Activated CD8-positive, alpha-beta T cell treated with anti-CD3 and anti-CD28 coated beads for 36 hours (primary cell): ENCODE data around the gene PDHX. TPM values are rescaled to one million over a fixed set of nuclear protein-coding genes. Genes with fewer than 3 reads are reported as not detected.
A peak's percentile ranks its signal among the peaks of the same experiment; 100 is the strongest.

Source experiments
- ATAC-seq: fragments of 200-7000 bp; cut with Tn5 transposase; one replicate; pipeline ENCODE4 v1.10.0; 2021; ENCODE audit warnings: mild to moderate bottlenecking, moderate library complexity
- CTCF ChIA-PET: fragments of 350-600 bp; sonication (Branson Sonifier 250); formaldehyde crosslinking; loops from one replicate; lab custom pipeline; 2021; ENCODE audit warnings: antibody characterized with exemption; lab: Charles Lee
- POLR2A ChIA-PET: fragments of 350-600 bp; sonication (Branson Sonifier 250); formaldehyde crosslinking; loops from one replicate; lab custom pipeline; 2021; ENCODE audit warnings: antibody characterized with exemption; lab: Charles Lee
- DNase-seq: peaks from one replicate; pipeline ENCODE4 v3.0.0-alpha.2; 2020
- H3K27ac Mint-ChIP-seq: one replicate; pipeline ENCODE4 v1.8.0; 2021; ENCODE audit warnings: mild to moderate bottlenecking, mixed read lengths
- H3K27me3 Mint-ChIP-seq: one replicate; pipeline ENCODE4 v1.8.0; 2021; ENCODE audit warnings: mixed read lengths
- H3K36me3 Mint-ChIP-seq: one replicate; pipeline ENCODE4 v1.8.0; 2021; ENCODE audit warnings: low read depth, mixed read lengths
- H3K4me1 Mint-ChIP-seq: one replicate; pipeline ENCODE4 v1.8.0; 2021; ENCODE audit warnings: low read depth, mixed read lengths
- H3K4me3 Mint-ChIP-seq: one replicate; pipeline ENCODE4 v1.8.0; 2021; ENCODE audit warnings: mild to moderate bottlenecking, moderate library complexity, mixed read lengths
- H3K9me3 Mint-ChIP-seq: one replicate; pipeline ENCODE4 v1.8.0; 2021; ENCODE audit warnings: mixed read lengths
- CTCF ChIP-seq: fragments of 200-600 bp; IDR thresholded peaks from one replicate; pipeline ENCODE4 v1.8.0; 2022; ENCODE audit warnings: antibody characterized with exemption, mild to moderate bottlenecking
- intact Hi-C: fragments of 100-400 bp; cut with micrococcal nuclease; formaldehyde crosslinking; loops from one replicate; pipeline ENCODE4 v1.10.0; 2022
- total RNA-seq, 2 experiments: library from RNA; stranded (reverse); gene quantifications; one replicate each; pipeline ENCODE4 v1.2.3, GENCODE V29; 2021

PDHX gene
- total RNA-seq, 2 experiments from 2014 or later: 37.1 to 37.4 TPM

DNA sequence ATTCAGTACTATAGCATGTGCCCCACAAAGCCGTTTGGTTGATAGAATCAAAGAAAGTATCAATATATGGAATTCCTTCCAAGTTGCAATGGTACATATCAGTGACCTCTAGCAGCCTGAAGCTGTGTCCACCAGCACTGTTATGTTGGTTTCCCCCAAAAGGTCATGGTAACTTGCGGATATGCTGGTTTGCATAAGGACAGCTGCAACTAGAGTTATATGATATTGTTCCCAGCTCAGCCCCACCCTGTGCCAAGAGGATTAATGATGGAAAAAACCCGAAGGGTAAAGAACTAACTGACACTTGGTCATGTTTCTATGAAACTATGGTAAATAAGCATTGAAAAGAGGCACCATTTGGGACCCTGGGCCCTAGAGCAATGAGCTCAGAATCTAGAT is 93.5 kb downstream of the PDHX start:
- intact Hi-C loops: loop anchor here (5.0 kb wide), 1 partner anchor 157 kb away; no protein-coding TSS in a partner anchor
- no peaks in the 10 kb centered on the region for H3K36me3 Mint-ChIP-seq
- no peak overlapping the region for H3K27ac Mint-ChIP-seq
- H3K4me3 Mint-ChIP-seq: no peak overlapping the region
- H3K27me3 Mint-ChIP-seq: no peaks in the 10 kb centered on the region
- CTCF ChIA-PET: interaction anchor here (0.8 to 2.0 kb wide), 4 partner anchors 12 to 165 kb away, joined by 3 to 6 read pairs (median 4); no protein-coding TSS in a partner anchor
- DNase-seq (no peak), ATAC-seq (no peak)
- no peak for TF ChIP-seq CTCF
- H3K4me1 Mint-ChIP-seq: peaks cover 69% of the 10 kb centered on the region
- H3K9me3 Mint-ChIP-seq: no peaks in the 10 kb centered on the region
- POLR2A ChIA-PET: interaction anchor here (0.6 to 1.3 kb wide), 3 partner anchors 129 to 168 kb away, joined by 3 read pairs; partner anchors contain the start of gene CD44

DNA sequence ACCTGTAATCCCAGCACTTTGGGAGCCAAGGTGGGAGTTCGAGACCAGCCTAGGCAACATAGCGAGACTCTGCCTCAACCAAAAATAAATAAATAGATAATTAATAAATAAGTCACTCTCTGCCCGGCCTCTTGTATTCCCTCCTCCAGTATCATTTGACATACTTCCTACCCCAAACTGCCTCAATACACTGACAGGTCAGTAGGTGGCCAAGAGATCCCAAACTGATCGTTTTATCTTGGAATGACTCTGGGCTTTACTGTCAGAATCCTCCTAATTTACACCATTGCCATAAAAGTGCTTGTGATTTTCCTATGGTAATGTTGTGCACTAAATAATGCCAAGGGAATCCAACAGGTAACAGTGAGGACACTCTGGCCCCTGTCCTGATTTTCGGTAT is 94.2 kb downstream of the PDHX start:
- Mint-ChIP-seq H3K4me3 (no peak overlapping the region), H3K9me3 (no peaks in the 10 kb centered on the region), H3K27me3 (no peaks in the 10 kb centered on the region), H3K4me1 (peaks cover 69% of the 10 kb centered on the region), H3K27ac (no peak overlapping the region), H3K36me3 (no peaks in the 10 kb centered on the region)
- CTCF ChIA-PET: interaction anchor here (0.8 to 2.0 kb wide), 5 partner anchors 13 to 381 kb away, joined by 3 to 6 read pairs (median 3); no protein-coding TSS in a partner anchor
- DNase-seq (no peak), ATAC-seq (no peak)
- intact Hi-C loops: loop anchor here (5.0 kb wide), 1 partner anchor 157 kb away; no protein-coding TSS in a partner anchor
- TF ChIP-seq CTCF: no peak
- POLR2A ChIA-PET: interaction anchor here (1.3 kb wide), 1 partner anchor 133 kb away, joined by 3 read pairs; no protein-coding TSS in a partner anchor

DNA sequence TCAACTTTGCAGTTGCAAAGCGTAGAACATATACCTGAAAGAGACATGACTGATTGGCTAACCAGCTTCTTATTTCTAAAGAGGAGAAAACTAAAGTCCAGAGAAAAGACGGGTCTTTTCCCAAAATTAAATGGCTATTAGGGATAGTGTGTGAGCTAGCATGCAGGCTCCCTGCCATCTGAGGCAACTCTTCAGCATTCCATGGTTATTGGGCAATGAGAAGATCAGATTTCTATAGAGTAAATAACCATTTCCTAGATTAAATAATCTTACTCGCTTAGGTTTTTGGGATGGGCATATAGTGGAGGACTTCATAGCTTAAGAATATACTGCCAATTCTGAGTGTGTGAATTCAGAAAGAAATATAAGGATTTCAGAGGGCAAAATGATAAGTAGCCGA is 95.0 kb downstream of the PDHX start:
- POLR2A ChIA-PET: interaction anchor here (3.4 kb wide), 1 partner anchor 135 kb away, joined by 16 read pairs; no protein-coding TSS in a partner anchor
- peaks cover 66% of the 10 kb centered on the region for H3K4me1 Mint-ChIP-seq
- H3K27ac Mint-ChIP-seq: peak overlapping the region; percentile 24
- no peak for ATAC-seq
- intact Hi-C loops: loop anchor here (5.0 kb wide), 1 partner anchor 156 kb away; no protein-coding TSS in a partner anchor
- DNase-seq: no peak
- H3K9me3 Mint-ChIP-seq: no peaks in the 10 kb centered on the region
- no peak overlapping the region for H3K4me3 Mint-ChIP-seq
- no peaks in the 10 kb centered on the region for H3K36me3 Mint-ChIP-seq
- CTCF ChIA-PET: interaction anchor here (0.8 to 1.2 kb wide), 3 partner anchors 22 to 380 kb away, joined by 3 to 4 read pairs (median 3); no protein-coding TSS in a partner anchor
- TF ChIP-seq CTCF: no peak
- peaks cover 2% of the 10 kb centered on the region for H3K27me3 Mint-ChIP-seq

DNA sequence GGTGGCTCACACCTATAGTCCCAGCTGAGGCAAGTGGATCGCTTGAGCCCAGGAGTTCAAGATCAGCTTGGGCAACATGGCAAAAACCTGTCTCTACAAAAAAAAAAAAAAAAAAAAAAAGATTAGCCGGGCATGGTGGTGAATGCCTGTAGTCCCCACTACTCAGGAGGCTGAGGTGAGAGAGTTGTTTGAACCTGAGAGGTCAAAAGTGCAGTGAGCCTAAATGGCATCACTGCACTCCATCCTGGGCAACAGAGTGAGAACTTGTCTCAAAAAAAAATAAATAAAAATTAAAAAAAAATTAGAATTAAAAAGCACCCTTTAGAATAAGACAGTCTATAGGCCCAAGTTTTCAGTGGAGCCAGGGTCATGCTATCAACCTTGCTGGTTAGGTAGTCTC is 95.5 kb downstream of the PDHX start:
- Mint-ChIP-seq H3K4me1 (peaks cover 61% of the 10 kb centered on the region), H3K27ac (peak overlapping the region; percentile 90), H3K4me3 (no peak overlapping the region), H3K36me3 (no peaks in the 10 kb centered on the region), H3K9me3 (no peaks in the 10 kb centered on the region), H3K27me3 (peaks cover 2% of the 10 kb centered on the region)
- DNase-seq (peak; percentile 20), ATAC-seq (peak; percentile 6)
- POLR2A ChIA-PET: interaction anchor here (1.4 to 3.4 kb wide), 5 partner anchors 11 to 134 kb away, joined by 4 to 16 read pairs (median 7); no protein-coding TSS in a partner anchor
- CTCF ChIA-PET: interaction anchor here (0.7 to 1.8 kb wide), 5 partner anchors 37 to 380 kb away, joined by 3 to 4 read pairs (median 3); no protein-coding TSS in a partner anchor
- no peak for TF ChIP-seq CTCF
- intact Hi-C loops: loop anchor here (2.0 to 5.0 kb wide), 3 partner anchors 29 to 155 kb away; no protein-coding TSS in a partner anchor
